ENCODE data around the gene GALNT6.

DNA sequence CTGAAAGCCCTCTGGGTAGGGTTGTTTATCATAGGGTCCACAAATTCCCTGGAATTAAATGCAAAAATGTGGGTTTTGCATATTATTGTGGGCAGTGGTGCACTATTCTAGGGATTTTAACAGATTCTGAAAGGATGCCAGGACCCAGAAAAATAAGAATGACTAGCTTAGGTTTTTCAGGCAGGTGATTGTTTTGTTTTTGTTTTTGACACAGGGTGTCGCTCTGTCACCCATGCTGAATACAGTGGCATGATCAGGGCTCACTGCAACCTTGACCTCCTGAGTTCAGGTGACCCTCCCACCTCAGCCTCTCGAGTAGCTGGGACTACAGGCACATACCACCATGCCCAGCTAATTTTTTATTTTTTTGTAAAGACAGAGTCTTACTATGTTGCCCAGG is 19.2 kb downstream of the GALNT6 start:
- TF ChIP-seq, protein P1, sequence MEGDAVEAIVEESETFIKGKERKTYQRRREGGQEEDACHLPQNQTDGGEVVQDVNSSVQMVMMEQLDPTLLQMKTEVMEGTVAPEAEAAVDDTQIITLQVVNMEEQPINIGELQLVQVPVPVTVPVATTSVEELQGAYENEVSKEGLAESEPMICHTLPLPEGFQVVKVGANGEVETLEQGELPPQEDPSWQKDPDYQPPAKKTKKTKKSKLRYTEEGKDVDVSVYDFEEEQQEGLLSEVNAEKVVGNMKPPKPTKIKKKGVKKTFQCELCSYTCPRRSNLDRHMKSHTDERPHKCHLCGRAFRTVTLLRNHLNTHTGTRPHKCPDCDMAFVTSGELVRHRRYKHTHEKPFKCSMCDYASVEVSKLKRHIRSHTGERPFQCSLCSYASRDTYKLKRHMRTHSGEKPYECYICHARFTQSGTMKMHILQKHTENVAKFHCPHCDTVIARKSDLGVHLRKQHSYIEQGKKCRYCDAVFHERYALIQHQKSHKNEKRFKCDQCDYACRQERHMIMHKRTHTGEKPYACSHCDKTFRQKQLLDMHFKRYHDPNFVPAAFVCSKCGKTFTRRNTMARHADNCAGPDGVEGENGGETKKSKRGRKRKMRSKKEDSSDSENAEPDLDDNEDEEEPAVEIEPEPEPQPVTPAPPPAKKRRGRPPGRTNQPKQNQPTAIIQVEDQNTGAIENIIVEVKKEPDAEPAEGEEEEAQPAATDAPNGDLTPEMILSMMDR (conservative IDR thresholded peaks at IDR 0.05 in 1 of 2, IDR thresholded peaks at IDR 0.05 in 1 of 2; ENCODE audit: low read depth in 1 of 2, low read length in 2 of 2) = no peak
- TF ChIP-seq EZH2 (IDR thresholded peaks at IDR 0.05; ENCODE audit: low read length, missing control alignments) = no peak
